ENCODE data around the gene RILPL1. TPM values are rescaled to one million over a fixed set of nuclear protein-coding genes. Genes with fewer than 3 reads are reported as not detected.

The RILPL1 gene
- total and polyA plus RNA-seq, 10 of the 15 experiments (the other 5 are each of a cell fraction or from before 2014, with no cell fraction given), result 0.05 to 0.61 (median 0.25) TPM

- TF ChIP-seq, protein P1, sequence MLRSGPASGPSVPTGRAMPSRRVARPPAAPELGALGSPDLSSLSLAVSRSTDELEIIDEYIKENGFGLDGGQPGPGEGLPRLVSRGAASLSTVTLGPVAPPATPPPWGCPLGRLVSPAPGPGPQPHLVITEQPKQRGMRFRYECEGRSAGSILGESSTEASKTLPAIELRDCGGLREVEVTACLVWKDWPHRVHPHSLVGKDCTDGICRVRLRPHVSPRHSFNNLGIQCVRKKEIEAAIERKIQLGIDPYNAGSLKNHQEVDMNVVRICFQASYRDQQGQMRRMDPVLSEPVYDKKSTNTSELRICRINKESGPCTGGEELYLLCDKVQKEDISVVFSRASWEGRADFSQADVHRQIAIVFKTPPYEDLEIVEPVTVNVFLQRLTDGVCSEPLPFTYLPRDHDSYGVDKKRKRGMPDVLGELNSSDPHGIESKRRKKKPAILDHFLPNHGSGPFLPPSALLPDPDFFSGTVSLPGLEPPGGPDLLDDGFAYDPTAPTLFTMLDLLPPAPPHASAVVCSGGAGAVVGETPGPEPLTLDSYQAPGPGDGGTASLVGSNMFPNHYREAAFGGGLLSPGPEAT (IDR thresholded peaks at IDR 0.05; ENCODE audit: low read depth), result no peak
- TF ChIP-seq CREB1 (IDR thresholded peaks at IDR 0.05; ENCODE audit: low read depth) (no peak), SUZ12 (IDR thresholded peaks at IDR 0.05; ENCODE audit: unreplicated experiment) (no peak), USF2 (IDR thresholded peaks at IDR 0.05; ENCODE audit: borderline replicate concordance, low read depth, low read length) (no peak), PML (IDR thresholded peaks at IDR 0.05; ENCODE audit: low read length) (no peak), STAT3 (IDR thresholded peaks at IDR 0.05; ENCODE audit: low read depth, low read length) (no peak)
- TF ChIP-seq, protein P2, sequence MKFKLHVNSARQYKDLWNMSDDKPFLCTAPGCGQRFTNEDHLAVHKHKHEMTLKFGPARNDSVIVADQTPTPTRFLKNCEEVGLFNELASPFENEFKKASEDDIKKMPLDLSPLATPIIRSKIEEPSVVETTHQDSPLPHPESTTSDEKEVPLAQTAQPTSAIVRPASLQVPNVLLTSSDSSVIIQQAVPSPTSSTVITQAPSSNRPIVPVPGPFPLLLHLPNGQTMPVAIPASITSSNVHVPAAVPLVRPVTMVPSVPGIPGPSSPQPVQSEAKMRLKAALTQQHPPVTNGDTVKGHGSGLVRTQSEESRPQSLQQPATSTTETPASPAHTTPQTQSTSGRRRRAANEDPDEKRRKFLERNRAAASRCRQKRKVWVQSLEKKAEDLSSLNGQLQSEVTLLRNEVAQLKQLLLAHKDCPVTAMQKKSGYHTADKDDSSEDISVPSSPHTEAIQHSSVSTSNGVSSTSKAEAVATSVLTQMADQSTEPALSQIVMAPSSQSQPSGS (IDR thresholded peaks at IDR 0.05; ENCODE audit: low read length), result no peak
These were observed 26.7 kb downstream of the RILPL1 start (continued) for GRCh38 chr12:123506843-123507236.

- SMC1A ChIA-PET (ENCODE audit: uncharacterized antibody, unreplicated experiment), result interaction anchor here (1.0 kb wide), 1 partner anchor 26 kb away, joined by 3 read pairs; no protein-coding TSS in a partner anchor
- no peaks in the 10 kb centered on the region for H3K4me1 ChIP-seq (ENCODE audit: control insufficient read depth, insufficient read depth, low read length)
- no peak for FAIRE-seq
These were observed 27.3 kb downstream of the RILPL1 start for GRCh38 chr12:123506059-123506842.

More at GRCh38 chr12:123506059-123506842, 27.3 kb downstream of the RILPL1 start:
- WGBS (ENCODE audit: insufficient coverage, insufficient replicate concordance, low lambda C conversion rate, missing lambda C conversion rate), result 79% methylated on average over 17 of the region's 17 CpGs
- TF ChIP-seq MLLT1 (IDR thresholded peaks at IDR 0.05) (no peak), FOXK2 (IDR thresholded peaks at IDR 0.05) (no peak), NFXL1 (IDR thresholded peaks at IDR 0.05; ENCODE audit: borderline replicate concordance) (no peak), SUZ12 (IDR thresholded peaks at IDR 0.05; ENCODE audit: unreplicated experiment) (no peak), PKNOX1 (IDR thresholded peaks at IDR 0.05) (no peak)
- TF ChIP-seq, protein P3, sequence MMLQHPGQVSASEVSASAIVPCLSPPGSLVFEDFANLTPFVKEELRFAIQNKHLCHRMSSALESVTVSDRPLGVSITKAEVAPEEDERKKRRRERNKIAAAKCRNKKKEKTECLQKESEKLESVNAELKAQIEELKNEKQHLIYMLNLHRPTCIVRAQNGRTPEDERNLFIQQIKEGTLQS (IDR thresholded peaks at IDR 0.05; ENCODE audit: borderline replicate concordance, extremely low read depth, low read depth, low read length), result no peak
- intact Hi-C loops (cut with micrococcal nuclease; ENCODE audit: unreplicated experiment), result no loop called here
- ATAC-seq (no peak), DNase-seq (ENCODE audit: low read depth, low spot score) (no peak)
- Histone ChIP-seq H2AFZ (ENCODE audit: control insufficient read depth, low read depth, low read length) (no peak overlapping the region), H4K20me1 (ENCODE audit: control insufficient read depth, insufficient read depth) (no peaks in the 10 kb centered on the region), H3K27ac (ENCODE audit: control insufficient read depth, insufficient read depth) (no peak overlapping the region), H3K9me3 (replicated peaks; ENCODE audit: control insufficient read depth, insufficient read depth, low read length) (no peaks in the 10 kb centered on the region), H3K4me2 (ENCODE audit: control insufficient read depth, insufficient read depth) (no peak overlapping the region), H3K27me3 (replicated peaks in 1 of 2; ENCODE audit: control insufficient read depth in 2 of 2, insufficient read depth in 2 of 2, low read length in 1 of 2) (no peaks in the 10 kb centered on the region), H3K4me3 (no peak overlapping the region), H3K36me3 (ENCODE audit: control insufficient read depth in 2 of 2, insufficient read depth in 2 of 2, low read length in 1 of 2) (no peaks in the 10 kb centered on the region), H3K9ac (ENCODE audit: control insufficient read depth, insufficient read depth, low read length) (no peak overlapping the region), H3K79me2 (ENCODE audit: control insufficient read depth, insufficient read depth, low read length) (no peaks in the 10 kb centered on the region)
- ChIA-PET RAD21 (ENCODE audit: unreplicated experiment) (no interaction called here), CTCF (no interaction called here), POLR2A (no interaction called here)
- BruUV-seq (replicated peaks), result no TSS peak
- in situ Hi-C loops (cut with MboI), result no loop called here

Data from GM12878 (cell line).